Spleen (tissue), 7 donors: Measurements from ENCODE around the gene MEIOSIN.

ENCODE experiments used
- POLR2A ChIP-seq, 3 donors: fragments of 450-650 bp; IDR thresholded peaks; one replicate each; pipeline ENCODE4 v1.5.1; 2017; ENCODE audit warnings: antibody characterized with exemption in 3 of 3, mild to moderate bottlenecking in 1 of 3
- TF ChIP-seq, protein P1 (sequence below), 11 experiments: fragments of 200-600 bp in 7 of 11; fragments of 450-650 bp in 4 of 11; sonication (generic) in 4 of 11; IDR thresholded peaks in 8 of 11; conservative IDR thresholded peaks in 3 of 11; 1 replicate in 7 of 11; 2 replicates in 4 of 11; pipeline versions ENCODE4 v1.4.0 to v1.8.0; 2016 to 2021; ENCODE audit warnings: antibody characterized with exemption in 11 of 11, inconsistent platforms in 4 of 11, mild to moderate bottlenecking in 1 of 11
- donor health status: DM: no; HTN: no; CAD: no; lungs with moderate emphysema.
- donor health status: DM: no; HTN: no; CAD: no.
- donor health status: DM: no; HTN: no; CAD: no.

DNA sequence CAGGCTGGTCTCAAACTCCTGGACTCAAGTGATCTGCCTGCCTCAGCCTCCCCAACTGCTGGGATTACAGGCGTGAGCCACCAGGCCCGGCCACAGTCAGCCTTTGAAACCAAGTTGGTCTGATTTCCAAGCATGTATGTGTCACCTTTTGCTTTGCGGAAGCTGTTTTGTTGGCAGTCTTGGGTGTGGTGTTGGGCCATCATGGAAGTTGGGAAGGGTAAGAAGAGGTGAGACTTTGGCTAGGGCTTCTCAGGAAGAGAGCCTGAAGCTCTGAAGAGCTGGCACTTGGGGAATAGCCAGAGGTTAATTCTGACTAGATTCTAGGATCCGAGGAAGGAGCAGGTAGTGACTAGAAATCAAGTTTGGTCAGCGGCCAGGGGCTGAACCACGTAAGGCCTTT, 79.1 kb downstream of the MEIOSIN start:
- TF ChIP-seq, protein P1, sequence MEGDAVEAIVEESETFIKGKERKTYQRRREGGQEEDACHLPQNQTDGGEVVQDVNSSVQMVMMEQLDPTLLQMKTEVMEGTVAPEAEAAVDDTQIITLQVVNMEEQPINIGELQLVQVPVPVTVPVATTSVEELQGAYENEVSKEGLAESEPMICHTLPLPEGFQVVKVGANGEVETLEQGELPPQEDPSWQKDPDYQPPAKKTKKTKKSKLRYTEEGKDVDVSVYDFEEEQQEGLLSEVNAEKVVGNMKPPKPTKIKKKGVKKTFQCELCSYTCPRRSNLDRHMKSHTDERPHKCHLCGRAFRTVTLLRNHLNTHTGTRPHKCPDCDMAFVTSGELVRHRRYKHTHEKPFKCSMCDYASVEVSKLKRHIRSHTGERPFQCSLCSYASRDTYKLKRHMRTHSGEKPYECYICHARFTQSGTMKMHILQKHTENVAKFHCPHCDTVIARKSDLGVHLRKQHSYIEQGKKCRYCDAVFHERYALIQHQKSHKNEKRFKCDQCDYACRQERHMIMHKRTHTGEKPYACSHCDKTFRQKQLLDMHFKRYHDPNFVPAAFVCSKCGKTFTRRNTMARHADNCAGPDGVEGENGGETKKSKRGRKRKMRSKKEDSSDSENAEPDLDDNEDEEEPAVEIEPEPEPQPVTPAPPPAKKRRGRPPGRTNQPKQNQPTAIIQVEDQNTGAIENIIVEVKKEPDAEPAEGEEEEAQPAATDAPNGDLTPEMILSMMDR (IDR thresholded peaks at IDR 0.05 in 8 of 11, conservative IDR thresholded peaks at IDR 0.05 in 3 of 11): no peak
- no peak for TF ChIP-seq POLR2A (IDR thresholded peaks at IDR 0.05)
